ENCODE data around the gene SNRPF.

GRCh38 chr12:95909871-95910270 lies 51.1 kb downstream of the SNRPF start:
- no peak for TF ChIP-seq CTCF (IDR thresholded peaks at IDR 0.05)
- no peak for TF ChIP-seq POLR2A (IDR thresholded peaks at IDR 0.05)
